Stimulated activated CD8-positive, alpha-beta memory T cell treated with anti-CD3 and anti-CD28 coated beads, Interleukin-7, amount 100 ng/mL, for 24 hours (primary cell): ENCODE measurements around the gene SPACA9.

Source experiments
- DNase-seq: peaks from one replicate; pipeline ENCODE4 v3.0.0-alpha.2; 2020; ENCODE audit warnings: low read depth

SPACA9 gene

GRCh38 chr9:132878695-132879456 lies at the start of gene SPACA9:
TSS of gene SPACA9 (plus strand) at chr9:132878898. CDS start at chr9:132883948, 5,050 bp downstream.
- no peak for DNase-seq

- DNase-seq: no peak
These were observed 46.4 kb upstream of the SPACA9 start for GRCh38 chr9:132832171-132832881.

GRCh38 chr9:132833550-132834121 lies 45.1 kb upstream of the SPACA9 start:
- DNase-seq: no peak

GRCh38 chr9:132834343-132834742 lies 44.4 kb upstream of the SPACA9 start:
- no peak for DNase-seq

- no peak for DNase-seq
These were observed 41.0 kb upstream of the SPACA9 start for GRCh38 chr9:132837501-132838286.

- DNase-seq: no peak
These were observed 40.4 kb upstream of the SPACA9 start for GRCh38 chr9:132838291-132838690.

- no peak for DNase-seq
These were observed 37.7 kb upstream of the SPACA9 start for GRCh38 chr9:132840980-132841379.

- DNase-seq: no peak
These were observed 36.3 kb upstream of the SPACA9 start for GRCh38 chr9:132842124-132843044.

GRCh38 chr9:132846109-132846917 lies 32.4 kb upstream of the SPACA9 start:
- no peak for DNase-seq

GRCh38 chr9:132846918-132847515 lies 31.7 kb upstream of the SPACA9 start:
- no peak for DNase-seq

- no peak for DNase-seq
These were observed 29.5 kb upstream of the SPACA9 start for GRCh38 chr9:132849185-132849706.

GRCh38 chr9:132853482-132853881 lies 25.2 kb upstream of the SPACA9 start:
- DNase-seq: no peak

GRCh38 chr9:132854832-132855231 lies 23.9 kb upstream of the SPACA9 start:
- no peak for DNase-seq

GRCh38 chr9:132855904-132856303 lies 22.8 kb upstream of the SPACA9 start:
- DNase-seq: no peak

- DNase-seq: no peak
These were observed 21.7 kb upstream of the SPACA9 start for GRCh38 chr9:132857031-132857430.

GRCh38 chr9:132857616-132858342 lies 20.9 kb upstream of the SPACA9 start:
- DNase-seq: no peak

GRCh38 chr9:132858751-132859150 lies 19.9 kb upstream of the SPACA9 start:
- no peak for DNase-seq

GRCh38 chr9:132861666-132862065 lies 17.0 kb upstream of the SPACA9 start:
- DNase-seq: no peak

GRCh38 chr9:132862533-132862932 lies 16.2 kb upstream of the SPACA9 start:
- no peak for DNase-seq
